ENCODE measurements around the gene BRD3OS.

DNA sequence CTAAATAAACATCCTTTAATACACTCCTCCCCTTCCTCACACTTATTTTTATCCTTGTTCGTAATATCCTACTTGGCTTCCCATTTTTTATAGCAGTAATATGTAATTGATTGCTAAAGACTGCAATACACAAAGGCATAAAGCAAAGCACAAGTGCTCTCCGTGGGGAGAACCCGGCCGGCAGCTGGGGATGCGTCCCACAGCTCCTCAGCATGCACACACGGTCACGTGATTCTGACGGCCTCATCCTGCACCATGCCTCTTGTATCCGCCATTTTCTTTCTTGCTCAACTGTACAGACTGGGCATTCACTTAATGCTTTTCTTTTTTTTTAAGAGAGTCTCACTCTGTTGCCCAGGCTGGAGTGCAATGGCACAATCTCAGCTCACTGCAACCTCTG is 2.8 kb downstream of the BRD3OS start:
- TF ChIP-seq CTCF (IDR thresholded peaks at IDR 0.05; ENCODE audit: extremely low read depth in 1 of 2, insufficient read depth in 1 of 2, low read depth in 1 of 2, low read length in 2 of 2), result no peak
- no peak for TF ChIP-seq MYC (IDR thresholded peaks at IDR 0.05; ENCODE audit: low read depth, low read length)
- no peak for TF ChIP-seq POLR2A (IDR thresholded peaks at IDR 0.05; ENCODE audit: low read depth, low read length)
- no peak for TF ChIP-seq POLR2AphosphoS5 (IDR thresholded peaks at IDR 0.05; ENCODE audit: insufficient read depth, low read depth, low read length)
